DMS153 treated with DMSO at 0.1 percent for 48 hours (cell line): Measurements from ENCODE around the gene XYLB.

Source experiments
- DNase-seq: peaks from one replicate; lab custom pipeline; 2025; ENCODE audit not compliant: unreplicated experiment; lab: John Stamatoyannopoulos, UW

The XYLB gene

GRCh38 chr3:38361496-38361895, 14.9 kb downstream of the XYLB start:
- DNase-seq: no peak

- no peak for DNase-seq
Observed at GRCh38 chr3:38362825-38363224, 16.2 kb downstream of the XYLB start.

- no peak for DNase-seq
Observed at GRCh38 chr3:38364721-38365400, 18.3 kb downstream of the XYLB start.

- DNase-seq: no peak
Observed at GRCh38 chr3:38365469-38366062, 19.0 kb downstream of the XYLB start.

GRCh38 chr3:38366082-38366481, 19.5 kb downstream of the XYLB start:
- DNase-seq: no peak

- DNase-seq: no peak
Observed at GRCh38 chr3:38367779-38368178, 21.2 kb downstream of the XYLB start.

- no peak for DNase-seq
Observed at GRCh38 chr3:38368238-38368637, 21.7 kb downstream of the XYLB start.

- DNase-seq: no peak
Observed at GRCh38 chr3:38369186-38369585, 22.6 kb downstream of the XYLB start.

- DNase-seq: no peak
Observed at GRCh38 chr3:38370149-38370548, 23.6 kb downstream of the XYLB start.

GRCh38 chr3:38370861-38371260, 24.3 kb downstream of the XYLB start:
- DNase-seq: no peak

- no peak for DNase-seq
Observed at GRCh38 chr3:38371541-38372213, 25.1 kb downstream of the XYLB start.

- DNase-seq: no peak
Observed at GRCh38 chr3:38372214-38372601, 25.6 kb downstream of the XYLB start.

GRCh38 chr3:38374221-38374620, 27.6 kb downstream of the XYLB start:
- no peak for DNase-seq

GRCh38 chr3:38375072-38375471, 28.5 kb downstream of the XYLB start:
- DNase-seq: no peak

GRCh38 chr3:38375488-38376097, 29.0 kb downstream of the XYLB start:
- DNase-seq: no peak

GRCh38 chr3:38376098-38376816, 29.7 kb downstream of the XYLB start:
- DNase-seq: no peak

GRCh38 chr3:38379201-38379770, 32.7 kb downstream of the XYLB start:
- DNase-seq: no peak

GRCh38 chr3:38382506-38383080, 36.0 kb downstream of the XYLB start:
- DNase-seq: no peak

GRCh38 chr3:38383156-38383875, 36.7 kb downstream of the XYLB start:
- no peak for DNase-seq
